Stimulated activated CD4-positive, alpha-beta T cell treated with anti-CD3 and anti-CD28 coated beads, Interleukin-15, amount 100 ng/mL, for 1 hour (primary cell): Measurements from ENCODE around the gene DENND6A.

Experiments used
- DNase-seq, 2 donors: peaks; one replicate each; pipeline ENCODE4 v3.0.0-alpha.2; 2020; ENCODE audit warnings: low read depth in 1 of 2, low spot score in 1 of 2

Gene DENND6A

DNA sequence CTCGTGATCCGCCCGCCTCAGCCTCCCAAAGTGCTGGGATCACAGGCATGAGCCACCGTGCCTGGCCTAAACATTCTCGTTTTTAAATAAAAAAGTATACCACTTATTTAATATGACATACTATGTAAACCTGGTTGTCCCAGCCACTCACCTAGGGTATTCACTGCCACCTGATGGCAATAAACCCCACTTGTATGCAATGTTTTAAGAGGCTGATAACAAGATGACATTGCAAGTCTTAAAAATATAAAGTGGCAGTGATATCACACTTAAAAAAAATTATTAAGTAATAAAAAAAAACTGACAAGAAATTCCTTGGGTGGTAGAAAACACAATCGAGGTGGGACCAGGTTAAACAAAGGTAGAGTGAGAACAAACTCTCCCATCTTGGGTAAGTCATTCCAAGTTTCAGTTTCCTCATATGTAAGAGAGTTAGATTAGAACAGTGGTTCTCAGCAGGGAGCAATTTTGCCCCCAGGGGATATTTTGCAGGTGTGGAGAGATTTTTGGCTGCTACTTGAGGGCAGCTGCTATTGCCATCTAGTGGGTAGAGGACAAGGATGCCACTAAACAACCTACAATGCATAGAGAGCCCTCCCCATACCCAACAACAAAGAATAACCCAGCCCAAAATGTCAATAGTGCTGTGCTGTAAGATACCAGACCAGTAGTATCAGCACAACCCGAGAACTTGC lies 110.3 kb downstream of the DENND6A start:
- no peak for DNase-seq

DNA sequence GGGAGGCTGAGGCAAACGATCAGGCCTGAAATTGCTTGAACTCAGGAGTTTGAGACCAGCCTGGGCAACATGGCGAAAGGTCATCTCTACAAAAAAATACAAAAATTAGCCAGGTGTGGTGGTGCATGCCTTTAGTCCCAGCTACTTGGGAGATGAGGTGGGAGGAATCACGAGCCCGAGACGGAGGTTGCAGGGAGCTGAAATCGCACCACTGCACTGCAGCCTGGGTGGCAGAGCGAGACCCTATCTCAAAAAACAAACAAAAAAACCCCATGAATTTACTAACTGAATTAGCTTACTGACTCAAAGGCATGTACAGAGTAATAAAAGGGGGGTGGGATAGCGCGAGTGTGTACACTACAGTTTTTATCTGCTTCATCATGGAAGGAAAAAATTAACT lies 115.1 kb downstream of the DENND6A start:
- no peak for DNase-seq

DNA sequence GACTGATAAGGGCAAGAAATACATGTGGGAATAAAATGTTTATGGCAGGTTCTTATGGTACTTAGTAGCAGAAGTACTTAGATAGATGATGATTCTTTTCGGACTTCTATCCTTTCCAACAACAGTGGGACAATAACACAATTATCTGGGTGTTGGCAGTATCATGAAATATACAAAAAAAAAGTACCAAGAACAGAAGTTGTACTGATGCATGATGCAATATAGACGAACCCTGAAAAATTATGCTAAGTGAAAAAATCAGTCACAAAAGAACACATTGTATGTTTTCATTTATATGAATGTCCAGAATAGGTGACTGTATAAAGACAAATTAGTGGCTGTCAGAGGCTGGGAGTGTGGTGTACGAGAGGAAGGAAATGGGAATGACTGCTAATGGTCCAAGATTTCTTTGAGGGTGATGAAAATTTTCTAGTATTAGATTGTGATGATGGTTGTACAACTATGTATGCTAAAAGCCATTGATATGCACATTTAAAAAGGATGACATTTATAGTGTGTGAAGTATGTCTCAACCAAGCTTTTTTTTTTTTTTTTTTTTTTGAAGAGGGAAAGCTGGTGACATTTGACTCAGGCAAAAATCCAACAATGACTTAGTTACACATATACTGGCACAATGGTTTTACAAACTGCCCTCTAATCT lies 116.8 kb downstream of the DENND6A start:
- no peak for DNase-seq
